ACHN (cell line): ENCODE data around the gene STX2.
"Not testable (repeated sequence)": the region's sequence is repeated elsewhere in the genome, so short reads cannot be mapped to it uniquely, and the experiment has no call there.

Experiments used
- DNase-seq: peaks from one replicate; pipeline ENCODE4 v3.0.0-alpha.2; 2015
- in situ Hi-C: cut with HindIII; loops from 2 replicates; pipeline ENCODE4 v1.10.0; 2017; ENCODE audit warnings: low sequenced_read_pairs, low pct_ligation_motif_present, low pct_unique_long_range_greater_than_20kb

STX2 gene

DNA sequence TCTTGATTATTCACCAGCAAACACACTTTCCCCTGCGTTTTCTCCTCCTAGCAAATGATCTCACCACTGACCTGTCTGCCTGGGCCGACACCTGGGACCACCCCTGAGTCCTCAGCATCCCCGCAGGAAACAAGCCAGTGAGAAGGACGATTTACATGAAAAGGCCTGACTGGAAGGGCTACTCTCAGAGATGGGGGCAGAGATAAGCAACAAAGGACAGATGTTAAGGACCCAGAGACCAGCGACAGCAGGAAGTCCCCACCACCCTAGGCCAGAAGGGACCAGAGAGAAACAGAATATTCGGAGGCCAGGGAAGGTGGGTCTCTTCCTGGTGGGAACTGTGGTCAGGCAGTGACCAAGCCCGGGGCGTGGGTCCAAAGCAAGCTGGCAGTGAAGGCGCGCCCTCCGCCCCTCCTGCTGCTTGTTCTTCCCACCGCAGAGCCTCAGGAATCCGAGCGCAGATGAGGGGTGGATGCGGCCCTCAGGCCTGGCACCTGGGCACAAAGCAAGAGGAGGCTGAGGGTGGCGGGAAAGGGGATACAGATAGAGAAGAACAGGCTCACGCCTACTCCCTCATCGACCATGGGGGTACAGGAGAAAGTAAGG is 55.8 kb downstream of the STX2 start:
- DNase-seq: no peak
- in situ Hi-C loops: no loop called here

DNA sequence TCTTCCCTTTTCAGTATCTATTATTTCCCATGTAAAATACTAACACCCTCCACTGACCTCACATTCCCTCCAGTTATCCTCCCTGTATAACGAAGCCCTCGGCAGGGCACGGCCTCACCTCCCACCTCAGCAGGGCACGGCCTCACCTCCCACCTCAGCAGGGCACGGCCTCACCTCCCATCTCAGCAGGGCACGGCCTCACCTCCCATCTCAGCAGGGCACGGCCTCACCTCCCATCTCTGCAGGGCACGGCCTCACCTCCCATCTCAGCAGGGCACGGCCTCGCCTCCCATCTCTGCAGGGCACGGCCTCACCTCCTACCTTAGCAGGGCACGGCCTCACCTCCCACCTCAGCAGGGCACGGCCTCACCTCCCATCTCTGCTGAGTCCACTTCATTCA is 56.8 kb downstream of the STX2 start:
- in situ Hi-C loops: not testable (repeated sequence)

DNA sequence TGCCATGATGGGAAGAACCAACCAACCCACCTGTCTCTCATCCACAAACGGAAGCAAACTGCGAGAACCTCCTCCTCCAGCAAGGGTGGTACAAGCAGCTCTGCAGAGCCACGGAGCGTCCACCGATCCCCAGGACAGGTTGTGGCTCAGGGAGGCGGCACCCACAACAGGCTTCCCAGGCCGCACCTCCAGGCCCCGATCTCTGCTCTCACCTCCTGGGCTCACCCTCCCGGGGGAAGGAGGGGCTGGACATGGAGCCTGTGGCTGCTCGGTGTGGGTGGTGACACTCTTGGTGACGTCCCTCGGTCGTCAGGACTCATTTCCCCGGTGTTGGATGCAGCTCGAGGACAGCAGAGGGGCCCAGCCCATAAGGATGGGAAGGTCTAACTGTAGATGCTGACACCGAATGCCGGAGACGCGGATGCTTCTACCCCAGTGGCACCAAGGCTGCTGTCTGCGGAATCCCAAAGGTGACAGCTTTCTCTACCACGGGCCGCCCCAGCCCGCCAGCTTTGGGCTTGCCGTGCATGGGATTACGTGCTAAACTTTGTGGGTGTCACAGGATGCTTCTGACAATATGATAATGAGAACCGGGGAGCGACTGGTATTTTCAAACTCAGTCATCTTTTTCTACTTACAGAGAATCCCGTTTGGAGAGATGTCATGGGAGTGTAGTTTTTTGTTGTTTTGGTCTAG is 58.0 kb downstream of the STX2 start:
- DNase-seq: no peak
- in situ Hi-C loops: no loop called here

More for the DNA sequence above, 56.8 kb downstream of the STX2 start:
- not testable (repeated sequence) for DNase-seq

DNA sequence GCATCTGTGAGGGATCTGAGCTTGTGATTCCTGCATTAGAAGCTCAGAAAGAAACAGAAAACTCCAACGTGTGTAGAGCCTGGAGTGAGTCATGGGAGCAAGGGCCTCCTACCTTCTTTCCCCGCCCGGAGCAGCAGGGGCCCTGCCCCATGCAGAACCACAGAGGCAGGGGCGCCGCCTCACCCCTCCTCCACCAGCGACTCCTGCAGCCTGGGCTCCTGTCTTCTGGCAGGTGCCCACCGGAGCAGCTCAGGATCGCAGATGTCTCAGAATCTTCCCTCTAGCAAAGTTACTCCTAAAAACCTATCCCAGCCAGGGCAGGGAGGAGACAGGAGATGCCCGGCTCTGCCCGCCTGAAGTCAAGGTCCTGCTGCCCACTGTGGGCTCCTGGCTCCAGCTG is 58.7 kb downstream of the STX2 start:
- DNase-seq: no peak
- in situ Hi-C loops: no loop called here

DNA sequence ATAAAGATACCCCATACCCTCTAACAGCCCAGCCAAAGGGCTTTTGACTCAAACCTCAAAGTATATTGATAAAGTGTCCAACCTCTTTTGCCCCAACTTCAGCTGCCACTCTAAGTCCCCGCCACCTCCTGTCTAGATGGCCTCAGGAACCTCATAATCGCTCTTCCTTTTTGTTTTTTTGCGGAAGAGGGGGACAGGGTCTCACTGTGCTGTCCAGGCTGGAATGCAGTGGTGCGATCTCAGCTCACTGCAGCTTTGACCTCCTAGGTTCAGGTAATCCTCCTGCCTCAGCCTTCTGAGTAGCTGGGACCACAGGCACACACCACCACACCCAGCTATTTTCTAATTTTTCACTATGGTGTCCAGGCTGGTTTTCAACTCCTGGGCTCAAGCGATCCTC is 60.3 kb downstream of the STX2 start:
- DNase-seq: no peak
- in situ Hi-C loops: no loop called here

DNA sequence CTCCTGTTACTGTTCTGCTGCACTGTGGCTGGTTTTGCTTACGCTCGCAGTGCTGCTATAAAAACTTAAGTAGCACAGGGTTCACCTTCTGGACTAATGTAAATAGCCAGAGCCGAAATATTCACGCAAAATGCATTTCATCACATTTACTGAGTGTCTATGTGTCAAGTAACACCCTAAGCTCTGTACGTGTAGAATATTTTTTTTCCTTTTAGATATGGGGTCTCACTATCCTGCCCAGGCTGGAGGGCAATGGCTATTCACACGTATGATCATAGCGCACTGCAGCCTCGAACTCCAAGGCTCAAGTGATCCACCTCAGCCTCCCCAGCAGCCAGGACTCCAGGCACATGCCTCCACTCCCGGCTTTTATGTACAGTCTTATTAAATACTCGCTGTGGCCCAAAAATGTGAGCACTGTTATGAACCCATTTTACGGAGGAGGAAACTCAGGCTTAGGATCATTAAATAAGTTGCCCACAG is 62.2 kb downstream of the STX2 start:
- no peak for DNase-seq
- in situ Hi-C loops: no loop called here

DNA sequence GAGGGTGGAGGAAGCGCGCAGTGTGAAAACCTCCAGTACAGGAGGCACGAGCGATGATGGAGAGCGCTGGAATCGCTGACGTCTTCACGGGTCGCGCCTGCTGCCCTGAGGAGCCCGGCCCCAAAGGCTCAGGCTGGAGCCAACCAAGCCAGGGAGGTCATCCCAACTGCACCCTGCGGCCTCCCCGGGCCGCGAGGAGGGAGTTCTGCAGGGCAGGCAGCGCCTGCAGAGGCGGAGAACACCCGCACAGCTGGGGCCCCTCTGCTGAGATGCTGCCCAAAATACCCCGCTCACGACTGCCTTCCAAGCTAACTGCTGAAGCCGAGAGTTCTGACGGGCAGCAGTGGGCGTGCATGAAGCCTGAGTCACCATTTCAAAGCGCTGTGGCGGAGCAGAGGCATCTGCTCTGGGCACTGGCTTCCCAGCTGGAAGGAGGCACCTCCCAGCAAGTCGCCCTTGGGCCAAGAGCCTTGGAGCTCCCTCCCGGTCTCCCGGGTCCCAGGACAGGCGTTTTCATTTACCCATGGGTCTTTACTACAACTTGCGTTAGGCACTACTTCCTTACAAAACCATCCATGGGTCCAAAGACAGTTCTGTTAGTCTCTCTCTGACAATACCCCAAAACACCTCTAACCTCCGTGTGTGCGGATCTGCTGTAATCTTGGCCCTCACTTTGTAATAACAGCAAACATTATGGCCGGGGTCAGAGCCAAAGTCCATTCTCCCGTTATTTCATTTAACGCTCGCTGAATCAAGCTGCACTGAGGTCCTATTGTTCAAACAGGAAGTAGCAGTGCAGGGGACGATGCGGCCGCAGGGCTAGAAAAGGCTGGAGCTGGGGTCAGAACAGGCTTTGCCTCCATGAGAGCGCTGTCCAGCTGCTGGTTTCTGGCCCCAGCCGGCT is 62.8 kb downstream of the STX2 start:
- in situ Hi-C loops: no loop called here
- DNase-seq: peak; percentile 93

DNA sequence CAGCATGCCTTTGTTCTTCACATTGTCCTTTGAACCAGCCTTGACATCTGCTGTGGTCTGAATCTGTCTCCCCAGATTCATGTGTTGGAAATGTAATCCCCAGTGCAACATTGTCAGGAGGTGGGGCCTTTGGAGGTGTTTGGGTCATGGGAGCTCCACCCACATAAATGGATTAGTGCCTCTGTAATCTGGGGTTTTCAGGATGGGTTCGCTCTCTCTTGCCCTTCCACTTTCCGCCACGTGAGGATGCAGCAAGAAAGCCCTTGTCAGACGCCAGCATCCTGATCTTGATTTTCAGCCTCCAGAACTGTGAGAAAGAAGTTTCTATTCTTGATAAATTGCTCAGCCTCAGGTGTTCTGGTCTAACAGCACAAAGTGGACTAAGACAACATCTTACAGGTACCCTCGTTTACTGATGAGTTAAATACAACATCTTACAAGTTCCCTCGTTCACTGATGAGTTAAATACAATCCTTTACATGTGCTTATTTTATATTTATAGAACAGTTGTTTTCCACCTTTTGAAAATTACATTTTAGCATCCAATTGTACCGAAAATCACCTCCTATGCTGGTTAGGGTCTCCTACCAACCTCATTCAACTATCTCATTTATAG is 68.5 kb downstream of the STX2 start:
- no peak for DNase-seq
- in situ Hi-C loops: no loop called here

DNA sequence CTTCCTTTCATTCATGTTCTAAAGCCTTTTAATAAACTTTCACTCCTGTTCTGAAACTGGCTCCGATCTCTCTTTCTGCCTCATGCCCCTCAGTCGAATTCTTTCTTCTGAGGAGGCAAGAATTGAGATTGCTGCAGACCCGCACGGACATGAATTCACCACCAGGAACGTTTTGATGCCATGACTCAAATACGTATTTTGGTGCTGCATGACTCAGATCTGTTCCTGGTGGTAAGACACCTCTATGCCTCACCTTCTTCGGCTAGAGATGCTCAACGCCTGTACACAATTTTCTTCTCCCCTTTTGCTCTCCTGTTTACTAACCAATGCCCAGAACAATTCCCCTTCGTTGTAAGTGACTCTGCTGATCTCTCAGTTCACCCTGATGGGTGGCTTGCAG is 70.9 kb downstream of the STX2 start:
- in situ Hi-C loops: no loop called here
- DNase-seq: no peak

DNA sequence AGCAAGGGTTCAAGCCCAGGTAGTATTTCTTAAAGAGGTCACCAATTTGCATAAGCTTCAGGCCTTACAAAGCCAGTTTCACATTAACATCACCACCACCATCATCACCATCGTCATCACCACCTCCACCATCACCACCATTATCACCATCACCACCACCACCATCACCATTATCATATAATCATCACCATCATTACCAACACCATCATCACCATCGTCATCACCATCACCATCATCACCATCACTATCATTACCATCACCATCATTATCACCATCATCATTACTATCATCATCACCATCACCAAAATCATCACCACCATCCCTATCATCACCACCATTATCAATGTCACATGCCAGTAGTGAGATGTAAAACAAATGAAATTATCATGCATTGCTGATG is 72.6 kb downstream of the STX2 start:
- DNase-seq: no peak
- in situ Hi-C loops: no loop called here

DNA sequence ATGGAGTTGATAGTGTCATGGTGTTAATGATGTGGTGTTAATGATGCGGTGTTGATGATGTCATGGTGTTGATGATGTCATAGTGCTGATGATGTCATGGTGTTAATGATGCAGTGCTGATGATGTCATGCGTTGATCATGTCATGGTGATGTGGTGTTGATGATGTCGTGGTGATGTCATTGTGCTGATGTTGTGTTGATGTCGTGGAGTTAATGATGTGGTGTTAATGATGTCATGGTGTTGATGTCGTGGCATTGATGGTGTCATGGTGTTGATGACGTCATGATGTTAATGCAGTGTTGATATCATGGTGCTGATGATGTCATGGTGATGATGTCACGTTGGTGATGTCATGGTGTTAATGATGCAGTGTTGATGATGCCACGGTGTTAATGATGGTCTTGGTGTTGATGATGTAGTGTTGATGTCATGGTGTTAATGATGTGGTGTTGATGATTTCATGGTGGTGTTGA is 73.8 kb downstream of the STX2 start:
- peak; percentile 48 for DNase-seq

DNA sequence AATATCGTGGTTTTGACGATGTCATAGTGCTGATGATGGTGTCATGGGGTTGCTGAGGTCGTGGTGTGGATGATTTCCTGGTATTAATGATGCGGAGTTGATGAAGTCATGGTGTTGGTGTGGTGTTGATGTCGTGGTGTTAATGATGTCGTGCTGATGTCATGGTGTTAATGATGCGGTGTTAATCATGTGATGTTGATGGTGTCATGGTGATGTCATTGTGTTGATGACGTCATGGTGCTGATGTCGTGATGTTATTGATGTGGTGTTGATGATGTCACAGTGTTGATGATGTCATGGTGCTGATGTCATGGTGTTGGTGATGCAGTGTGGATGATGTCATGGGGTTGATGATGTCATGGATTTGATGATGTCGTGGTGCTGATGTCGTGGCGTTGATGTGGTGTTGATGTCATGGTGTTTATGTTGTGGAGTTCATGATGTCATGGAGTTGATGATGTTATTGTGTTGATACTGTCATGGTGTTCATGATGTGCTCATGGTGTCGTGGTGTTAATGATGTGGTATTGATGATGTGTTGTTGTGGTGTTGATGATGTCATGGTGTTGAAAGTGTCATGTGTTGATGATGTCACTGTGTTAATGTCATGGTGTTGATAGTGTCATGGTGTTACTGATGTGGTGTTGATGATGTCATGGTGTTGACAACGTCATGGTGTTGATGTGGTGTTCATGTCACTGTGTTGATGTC is 74.4 kb downstream of the STX2 start:
- in situ Hi-C loops: no loop called here
- DNase-seq: peak; percentile 66

More for the DNA sequence above, 73.8 kb downstream of the STX2 start:
- in situ Hi-C loops: no loop called here

DNA sequence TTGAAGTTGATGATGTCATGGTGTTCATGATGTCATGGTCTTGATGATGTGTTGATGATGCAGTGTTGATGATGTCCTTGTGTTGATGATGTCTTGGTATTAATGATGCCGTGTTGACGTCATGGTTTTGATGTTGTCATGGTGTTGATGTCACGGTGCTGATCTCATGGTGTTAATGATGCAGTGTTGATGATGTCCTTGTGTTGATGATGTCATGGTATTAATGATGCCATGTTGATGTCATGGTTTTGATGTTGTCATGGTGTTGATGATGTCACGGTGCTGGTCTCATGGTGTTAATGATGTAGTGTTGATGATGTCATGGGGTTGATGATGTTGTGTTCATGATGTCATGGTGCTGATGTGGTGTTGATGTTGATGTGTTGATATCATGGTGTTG is 75.0 kb downstream of the STX2 start:
- in situ Hi-C loops: no loop called here
- peak; percentile 44 for DNase-seq

DNA sequence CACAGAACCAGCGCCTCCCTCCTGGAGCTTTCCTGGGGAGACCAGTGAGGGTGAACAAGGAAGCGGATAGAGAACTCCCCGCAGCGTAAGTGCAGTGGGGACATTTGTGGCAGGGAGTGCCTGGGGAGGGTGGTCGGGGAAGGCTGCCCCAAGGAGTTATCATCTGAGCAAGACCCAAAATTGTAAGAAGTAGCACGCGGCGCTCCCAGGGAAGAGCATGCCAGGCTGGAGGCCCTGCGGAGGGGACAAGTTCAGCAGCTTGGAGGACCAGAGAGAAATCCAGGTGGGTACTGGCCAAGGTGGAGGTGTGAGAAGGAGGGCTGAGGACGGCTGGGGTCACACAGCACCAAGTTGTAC is 76.8 kb downstream of the STX2 start:
- DNase-seq: no peak
- in situ Hi-C loops: no loop called here

DNA sequence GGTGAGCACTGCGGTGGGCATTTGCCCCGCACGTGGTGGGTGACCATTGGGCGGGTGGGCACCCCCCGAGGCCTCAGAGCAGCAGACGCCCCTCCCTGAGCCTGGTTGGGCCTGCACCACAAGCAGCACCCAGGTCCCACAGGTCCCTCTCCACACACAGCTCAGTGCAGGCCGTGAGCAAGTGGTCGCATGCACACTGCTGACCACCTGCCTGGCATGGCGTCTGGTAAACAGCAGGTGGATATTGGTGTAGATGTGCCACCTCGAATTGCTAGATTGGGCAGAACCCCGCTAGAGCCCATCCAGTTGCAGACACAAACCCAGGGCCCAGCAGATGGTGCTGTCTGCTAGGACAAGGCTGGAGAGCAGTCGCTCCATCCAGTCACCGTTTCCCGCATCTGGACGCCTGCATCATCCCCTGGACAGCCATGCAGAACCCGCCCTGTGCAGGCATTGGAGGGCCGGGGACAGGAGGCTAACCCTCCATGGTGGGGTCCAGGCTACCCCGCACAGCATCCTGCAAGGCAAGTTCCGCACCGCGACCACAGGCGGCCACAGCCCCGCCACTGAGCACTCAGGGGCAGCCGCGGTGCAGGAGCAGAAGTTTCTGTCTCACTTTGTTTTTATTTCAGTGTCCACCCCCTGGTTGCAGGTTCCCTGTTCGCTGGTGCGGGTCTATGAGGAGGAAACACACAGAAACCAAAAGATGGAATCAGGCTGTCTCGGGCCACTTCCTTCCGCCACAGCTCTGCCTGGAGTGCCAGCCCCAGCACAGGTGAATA is 77.3 kb downstream of the STX2 start:
- in situ Hi-C loops: no loop called here
- peak; percentile 66 for DNase-seq

DNA sequence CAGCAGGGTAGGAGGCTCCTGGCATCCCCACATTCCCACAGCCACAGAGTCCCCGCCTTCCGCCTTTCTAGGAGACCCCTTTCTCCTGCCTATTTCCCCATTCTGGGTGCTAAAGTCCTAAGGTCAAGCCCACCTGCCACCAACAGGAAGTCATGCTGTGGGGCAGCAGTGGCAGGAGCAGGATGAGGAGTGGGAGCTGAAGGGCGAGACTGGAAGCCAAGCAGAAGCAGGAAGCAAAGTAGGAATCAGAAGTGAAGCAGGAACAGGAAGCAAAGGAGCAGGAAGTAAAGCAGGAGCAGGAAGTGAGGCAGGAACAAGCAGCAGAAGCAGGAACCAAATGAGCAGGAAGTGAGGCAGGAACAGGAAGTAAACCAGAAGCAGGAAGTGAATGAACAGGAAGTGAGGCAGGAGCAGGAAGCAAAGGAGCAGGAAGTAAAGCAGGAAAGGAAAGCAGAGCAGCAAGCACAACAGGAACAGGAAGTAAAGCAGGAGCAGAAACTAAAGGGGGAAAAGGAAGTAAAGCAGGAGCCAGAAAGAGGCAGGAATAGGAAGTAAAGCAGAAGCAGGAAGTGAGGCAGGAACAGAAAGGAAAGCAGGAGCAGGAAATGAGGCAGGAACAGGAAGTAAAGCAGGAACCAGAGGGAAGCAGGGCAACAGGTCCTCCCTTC is 84.7 kb downstream of the STX2 start:
- in situ Hi-C loops: no loop called here
- DNase-seq: no peak

DNA sequence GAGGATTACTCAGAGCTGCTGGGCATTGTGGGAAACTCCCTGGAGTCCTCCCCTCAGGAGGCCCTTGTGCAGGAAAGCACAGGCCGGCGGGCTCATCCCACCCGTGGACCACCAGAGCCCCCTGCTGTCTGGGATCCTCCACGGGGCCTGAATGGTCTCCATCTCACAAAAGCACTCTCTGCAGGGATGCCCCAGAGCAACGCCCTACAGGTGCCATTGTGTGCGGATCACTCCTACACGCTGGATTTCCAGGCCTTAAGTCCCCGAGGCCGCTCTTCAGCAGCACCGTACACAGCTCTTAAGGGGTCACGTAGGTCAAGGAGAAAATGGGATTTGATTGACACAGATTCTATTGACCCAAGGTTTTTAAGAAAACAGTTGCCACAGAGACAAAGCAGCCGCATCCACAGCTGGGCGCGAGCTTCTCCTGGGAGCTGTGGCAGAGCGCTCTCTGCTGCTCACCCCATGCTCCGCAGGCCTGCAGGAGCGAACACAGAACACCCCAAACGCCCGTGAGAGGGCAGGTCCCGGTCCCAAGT is 86.3 kb downstream of the STX2 start:
- DNase-seq: no peak
- in situ Hi-C loops: no loop called here
